Ascending aorta (tissue), 2 donors: ENCODE data around the gene NFU1. TPM values are rescaled to one million over a fixed set of nuclear protein-coding genes. Genes with fewer than 3 reads are reported as not detected.

Experiments used
- DNase-seq, 2 donors: peaks; one replicate each; pipeline ENCODE4 v3.0.0-alpha.2; 2019; ENCODE audit warnings: low spot score in 2 of 2
- H3K27ac ChIP-seq, 2 donors: fragments of 200-600 bp; sonication (generic); one replicate each; pipeline ENCODE4 v1.5.1; 2016 to 2017; ENCODE audit warnings: mild to moderate bottlenecking in 1 of 2
- H3K27me3 ChIP-seq: fragments of 200-600 bp; sonication (generic); one replicate; pipeline ENCODE4 v1.5.1; 2017
- H3K36me3 ChIP-seq, 2 donors: fragments of 200-600 bp; sonication (generic); one replicate each; pipeline ENCODE4 v1.5.1; 2016
- H3K4me1 ChIP-seq, 2 donors: fragments of 200-600 bp; sonication (generic); one replicate each; pipeline ENCODE4 v1.5.1; 2016 to 2017; ENCODE audit warnings: mild to moderate bottlenecking in 1 of 2
- H3K4me3 ChIP-seq, 2 donors: fragments of 200-600 bp; sonication (generic); one replicate each; pipeline ENCODE4 v1.5.1; 2016 to 2017; ENCODE audit warnings: mild to moderate bottlenecking in 1 of 2
- H3K9me3 ChIP-seq, 2 donors: fragments of 200-600 bp; sonication (generic); one replicate each; pipeline ENCODE4 v1.5.1; 2016
- intact Hi-C: fragments of 100-400 bp; cut with DNase I; formaldehyde crosslinking; loops from one replicate; pipeline ENCODE4 v1.15.1; 2023
- total RNA-seq: library from RNA; depleted of rRNA; stranded (reverse); fragments of >200 nt; gene quantifications from one replicate; pipeline ENCODE4 v1.1.0, GENCODE V29; 2016
- TF ChIP-seq, protein P1 (sequence below), 3 experiments: fragments of 200-600 bp in 2 of 3; fragments of 450-650 bp in 1 of 3; sonication (generic) in 2 of 3; IDR thresholded peaks; one replicate each; pipeline ENCODE4 v1.5.1; 2016 to 2019; ENCODE audit warnings: antibody characterized with exemption in 3 of 3, mild to moderate bottlenecking in 1 of 3, moderate library complexity in 1 of 3

Gene NFU1
- total RNA-seq, 1 donor from 2014 or later = 49.4 TPM

DNA sequence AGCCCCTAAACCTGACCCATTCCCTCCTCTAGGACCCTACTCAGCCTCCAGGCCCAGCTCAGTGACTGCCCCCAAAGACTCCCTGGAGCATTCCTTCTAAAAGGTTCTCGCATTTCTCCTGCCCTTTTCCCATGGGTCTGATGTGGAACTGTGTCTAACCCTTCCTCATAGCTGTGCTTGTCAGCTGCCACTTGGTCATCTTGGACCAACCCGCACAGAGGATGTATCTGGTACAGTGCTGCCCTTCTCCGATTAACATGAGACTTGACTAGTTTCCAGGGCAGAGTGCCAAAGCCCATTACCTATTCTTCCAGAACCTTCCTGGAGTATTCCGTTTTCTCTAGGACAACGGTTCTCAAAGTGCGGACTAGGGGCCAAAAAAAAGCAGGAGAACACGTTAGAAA, 518 bp upstream of the NFU1 start:
- H3K4me3 ChIP-seq = peak overlapping the region; percentile 81 to 92
- H3K27ac ChIP-seq = peak overlapping the region; percentile 94 to 95
- H3K36me3 ChIP-seq = no peaks in the 10 kb centered on the region
- peaks cover 5 to 14% of the 10 kb centered on the region in 2 donors for H3K4me1 ChIP-seq
- DNase-seq = peak in 1 of 2 donors; percentile 83
- intact Hi-C loops = loop anchor here (1.0 to 10.0 kb wide), 4 partner anchors 50 to 605 kb away; partner anchors contain the start of genes GFPT1 and GMCL1
- H3K27me3 ChIP-seq = no peaks in the 10 kb centered on the region
- TF ChIP-seq, protein P1, sequence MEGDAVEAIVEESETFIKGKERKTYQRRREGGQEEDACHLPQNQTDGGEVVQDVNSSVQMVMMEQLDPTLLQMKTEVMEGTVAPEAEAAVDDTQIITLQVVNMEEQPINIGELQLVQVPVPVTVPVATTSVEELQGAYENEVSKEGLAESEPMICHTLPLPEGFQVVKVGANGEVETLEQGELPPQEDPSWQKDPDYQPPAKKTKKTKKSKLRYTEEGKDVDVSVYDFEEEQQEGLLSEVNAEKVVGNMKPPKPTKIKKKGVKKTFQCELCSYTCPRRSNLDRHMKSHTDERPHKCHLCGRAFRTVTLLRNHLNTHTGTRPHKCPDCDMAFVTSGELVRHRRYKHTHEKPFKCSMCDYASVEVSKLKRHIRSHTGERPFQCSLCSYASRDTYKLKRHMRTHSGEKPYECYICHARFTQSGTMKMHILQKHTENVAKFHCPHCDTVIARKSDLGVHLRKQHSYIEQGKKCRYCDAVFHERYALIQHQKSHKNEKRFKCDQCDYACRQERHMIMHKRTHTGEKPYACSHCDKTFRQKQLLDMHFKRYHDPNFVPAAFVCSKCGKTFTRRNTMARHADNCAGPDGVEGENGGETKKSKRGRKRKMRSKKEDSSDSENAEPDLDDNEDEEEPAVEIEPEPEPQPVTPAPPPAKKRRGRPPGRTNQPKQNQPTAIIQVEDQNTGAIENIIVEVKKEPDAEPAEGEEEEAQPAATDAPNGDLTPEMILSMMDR (IDR thresholded peaks at IDR 0.05) = no peak
- no peaks in the 10 kb centered on the region for H3K9me3 ChIP-seq

DNA sequence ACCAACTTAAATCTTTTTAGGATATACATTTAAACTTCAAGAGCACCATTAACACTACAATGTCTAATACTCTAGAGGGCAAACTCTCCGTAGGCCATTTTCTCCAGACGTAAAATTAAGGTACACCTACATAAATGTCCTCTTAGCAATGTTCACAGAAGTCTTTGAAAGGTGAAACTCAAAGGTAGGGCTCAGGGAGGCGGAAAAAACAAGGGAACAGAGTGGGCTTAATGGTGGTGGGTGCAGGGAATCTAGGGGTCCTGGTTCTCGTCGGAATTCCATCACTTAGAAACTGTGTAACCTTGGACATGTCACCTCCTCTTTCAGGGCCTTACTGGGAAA, 668 bp downstream of the NFU1 start:
- Histone ChIP-seq H3K4me3 (peak overlapping the region; percentile 81 to 92), H3K36me3 (no peaks in the 10 kb centered on the region), H3K27ac (peak overlapping the region; percentile 94 to 95), H3K27me3 (no peaks in the 10 kb centered on the region), H3K9me3 (no peaks in the 10 kb centered on the region), H3K4me1 (peaks cover 5 to 14% of the 10 kb centered on the region in 2 donors)
- intact Hi-C loops = loop anchor here (2.0 to 10.0 kb wide), 2 partner anchors 208 to 388 kb away; partner anchors contain the start of gene GMCL1
- TF ChIP-seq, protein P1 (IDR thresholded peaks at IDR 0.05) = no peak
- no peak for DNase-seq

DNA sequence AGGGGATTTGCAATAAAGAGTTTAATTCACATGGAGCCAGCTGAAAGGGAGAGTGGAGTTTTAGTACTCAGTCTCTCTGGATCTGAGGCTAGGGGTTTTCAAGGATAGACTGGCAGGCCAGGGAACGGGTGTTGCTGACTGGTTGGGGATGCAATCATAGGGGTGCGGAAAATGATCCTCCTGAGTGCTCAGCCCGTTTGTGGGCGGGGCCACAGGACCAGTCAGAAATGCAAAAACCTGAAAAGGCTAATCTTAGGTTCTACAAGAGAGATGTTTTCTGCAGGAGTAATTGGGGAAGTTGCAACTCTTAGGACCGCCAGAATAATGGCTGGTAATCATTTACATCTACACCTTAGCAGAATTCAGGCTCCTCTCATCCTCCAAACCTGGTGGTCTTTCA, 2.5 kb downstream of the NFU1 start:
- Histone ChIP-seq H3K27me3 (no peaks in the 10 kb centered on the region), H3K27ac (no peak overlapping the region), H3K36me3 (peaks cover 0 to 16% of the 10 kb centered on the region in 2 donors), H3K4me3 (no peak overlapping the region), H3K4me1 (peaks cover 5 to 14% of the 10 kb centered on the region in 2 donors), H3K9me3 (no peaks in the 10 kb centered on the region)
- TF ChIP-seq, protein P1 (IDR thresholded peaks at IDR 0.05) = no peak
- intact Hi-C loops = loop anchor here (10.0 kb wide), 1 partner anchor 390 kb away; the partner anchor contains the start of gene GMCL1
- DNase-seq = no peak

DNA sequence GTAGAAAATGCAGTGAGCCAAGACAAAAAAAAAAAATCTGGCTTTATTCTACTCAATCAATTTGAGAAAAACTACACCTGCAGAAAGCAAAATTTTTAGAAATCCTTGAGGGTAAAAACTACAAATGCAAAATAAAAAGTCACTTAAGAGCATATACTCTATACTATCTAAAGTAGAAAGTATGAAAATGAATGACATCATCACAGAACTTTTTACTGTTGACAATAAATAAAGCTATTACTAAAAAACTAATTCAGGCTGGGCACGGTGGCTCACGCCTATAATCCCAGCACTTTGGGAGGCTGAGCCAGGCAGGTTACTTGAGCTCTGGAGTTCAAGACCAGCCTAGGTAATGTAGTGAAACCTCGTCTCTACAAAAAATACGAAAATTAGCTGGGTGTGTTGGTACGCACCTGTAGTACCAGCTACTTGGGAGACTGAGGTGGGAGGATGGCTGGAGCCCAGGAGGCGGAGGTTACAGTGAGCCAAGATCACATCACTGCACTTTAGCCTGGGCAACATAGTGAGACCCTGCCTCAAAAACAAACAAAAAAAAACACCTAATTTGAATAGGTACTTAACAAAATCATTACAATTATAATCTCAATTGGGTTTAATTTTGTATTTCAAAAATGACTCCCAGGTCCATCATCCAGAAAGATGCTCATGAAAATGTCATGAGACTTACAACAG, 7.6 kb downstream of the NFU1 start:
- Histone ChIP-seq H3K4me3 (no peak overlapping the region), H3K27me3 (no peaks in the 10 kb centered on the region), H3K36me3 (peaks cover 18 to 49% of the 10 kb centered on the region in 2 donors), H3K4me1 (no peaks in the 10 kb centered on the region), H3K9me3 (no peaks in the 10 kb centered on the region), H3K27ac (no peak overlapping the region)
- TF ChIP-seq, protein P1 (IDR thresholded peaks at IDR 0.05) = no peak
- DNase-seq = no peak
- intact Hi-C loops = loop anchor here (10.0 kb wide), 1 partner anchor 395 kb away; the partner anchor contains the start of gene GMCL1

DNA sequence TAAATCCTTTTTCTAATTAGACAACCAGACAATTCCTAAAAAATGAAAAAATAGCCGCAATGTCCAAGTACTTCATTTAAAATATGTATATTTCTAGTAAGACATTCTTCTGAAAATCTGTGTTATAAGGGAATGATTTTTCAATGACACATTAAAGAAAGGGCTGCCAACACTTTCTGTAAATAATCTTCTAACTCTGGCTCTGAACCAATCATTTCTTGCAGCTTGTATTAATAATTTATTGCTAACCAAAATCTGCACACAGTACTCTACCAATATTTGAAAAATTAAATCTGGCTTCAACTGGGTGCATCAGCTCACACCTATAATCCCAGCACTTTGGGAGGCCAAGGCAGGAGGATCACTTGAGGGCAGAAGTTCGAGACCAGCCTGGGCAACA, 8.3 kb downstream of the NFU1 start:
- no peak overlapping the region for H3K4me3 ChIP-seq
- intact Hi-C loops = no loop called here
- H3K27me3 ChIP-seq = no peaks in the 10 kb centered on the region
- peaks cover 18 to 49% of the 10 kb centered on the region in 2 donors for H3K36me3 ChIP-seq
- no peak overlapping the region for H3K27ac ChIP-seq
- DNase-seq = no peak
- H3K9me3 ChIP-seq = no peaks in the 10 kb centered on the region
- H3K4me1 ChIP-seq = no peaks in the 10 kb centered on the region
- TF ChIP-seq, protein P1 (IDR thresholded peaks at IDR 0.05) = no peak
